GM12801 (cell line): ENCODE data around the gene TMEM243.

Source experiments
- TF ChIP-seq, protein P1 (sequence below): IDR thresholded peaks from one replicate; pipeline ENCODE4 v1.5.1; 2011; ENCODE audit warnings: control low read depth; ENCODE audit not compliant: insufficient read length; ENCODE audit errors: extremely low read depth

Gene TMEM243

GRCh38 chr7:87216701-87217508 is 2.6 kb downstream of the TMEM243 start:
- TF ChIP-seq, protein P1, sequence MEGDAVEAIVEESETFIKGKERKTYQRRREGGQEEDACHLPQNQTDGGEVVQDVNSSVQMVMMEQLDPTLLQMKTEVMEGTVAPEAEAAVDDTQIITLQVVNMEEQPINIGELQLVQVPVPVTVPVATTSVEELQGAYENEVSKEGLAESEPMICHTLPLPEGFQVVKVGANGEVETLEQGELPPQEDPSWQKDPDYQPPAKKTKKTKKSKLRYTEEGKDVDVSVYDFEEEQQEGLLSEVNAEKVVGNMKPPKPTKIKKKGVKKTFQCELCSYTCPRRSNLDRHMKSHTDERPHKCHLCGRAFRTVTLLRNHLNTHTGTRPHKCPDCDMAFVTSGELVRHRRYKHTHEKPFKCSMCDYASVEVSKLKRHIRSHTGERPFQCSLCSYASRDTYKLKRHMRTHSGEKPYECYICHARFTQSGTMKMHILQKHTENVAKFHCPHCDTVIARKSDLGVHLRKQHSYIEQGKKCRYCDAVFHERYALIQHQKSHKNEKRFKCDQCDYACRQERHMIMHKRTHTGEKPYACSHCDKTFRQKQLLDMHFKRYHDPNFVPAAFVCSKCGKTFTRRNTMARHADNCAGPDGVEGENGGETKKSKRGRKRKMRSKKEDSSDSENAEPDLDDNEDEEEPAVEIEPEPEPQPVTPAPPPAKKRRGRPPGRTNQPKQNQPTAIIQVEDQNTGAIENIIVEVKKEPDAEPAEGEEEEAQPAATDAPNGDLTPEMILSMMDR = no peak

DNA sequence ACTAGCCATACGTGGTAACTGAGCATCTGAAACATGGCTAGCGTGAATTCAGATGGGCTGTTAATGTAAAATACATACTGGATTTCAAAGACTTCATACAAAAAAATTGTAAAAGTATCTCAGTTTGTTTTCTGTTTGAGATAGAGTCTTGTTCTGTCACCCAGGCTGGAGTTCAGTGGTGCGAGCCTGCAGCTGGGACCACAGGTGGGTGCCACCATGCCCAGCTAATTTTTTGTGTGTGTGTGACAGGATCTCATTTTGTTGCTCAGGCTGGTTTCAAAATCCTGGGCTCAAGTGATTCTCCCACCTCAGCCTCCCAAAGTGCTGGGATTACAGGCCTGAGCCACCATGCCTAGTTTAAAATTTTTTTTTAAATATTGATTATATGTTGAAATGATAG is 4.5 kb downstream of the TMEM243 start:
- TF ChIP-seq, protein P1 = no peak

- TF ChIP-seq, protein P1 = no peak
Observed at GRCh38 chr7:87213811-87214210, 5.7 kb downstream of the TMEM243 start.

- TF ChIP-seq, protein P1 = no peak
Observed at GRCh38 chr7:87213252-87213651, 6.3 kb downstream of the TMEM243 start.

GRCh38 chr7:87212498-87212897 is 7.0 kb downstream of the TMEM243 start:
- TF ChIP-seq, protein P1 = no peak

GRCh38 chr7:87210506-87210905 is 9.0 kb downstream of the TMEM243 start:
- TF ChIP-seq, protein P1 = no peak

DNA sequence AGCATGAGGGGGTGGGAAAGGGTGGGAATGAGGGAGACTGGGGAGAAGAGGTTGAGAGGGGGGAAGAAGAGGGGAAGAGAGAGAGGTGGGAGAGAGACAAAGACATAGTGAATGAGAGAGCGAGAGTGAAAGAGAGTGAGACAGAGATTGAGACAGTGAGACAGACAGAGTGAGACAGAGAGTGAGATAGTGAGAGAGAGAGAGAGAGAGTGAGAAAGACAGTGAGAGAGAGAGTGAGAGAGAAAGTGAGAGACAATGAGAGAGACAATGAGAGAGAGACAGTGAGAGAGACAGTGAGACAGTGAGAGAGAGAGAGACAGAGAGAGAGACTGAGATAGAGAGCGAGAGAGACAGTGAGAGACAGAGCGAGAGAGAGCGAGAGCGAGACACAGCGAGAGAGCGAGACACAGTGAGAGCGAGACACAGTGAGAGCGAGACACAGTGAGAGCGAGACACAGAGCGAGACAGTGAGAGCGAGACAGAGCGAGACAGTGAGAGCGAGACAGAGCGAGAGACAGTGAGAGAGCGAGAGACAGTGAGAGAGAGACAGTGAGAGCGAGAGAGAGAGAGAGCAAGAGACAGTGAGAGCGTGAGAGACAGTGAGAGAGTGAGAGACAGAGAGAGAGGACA is 10.1 kb downstream of the TMEM243 start:
- TF ChIP-seq, protein P1 = no peak
